Stimulated activated CD4-positive, alpha-beta T cell treated with anti-CD3 and anti-CD28 coated beads, TNF-alpha, amount 100 ng/mL, for 4 hours (primary cell): Measurements from ENCODE around the gene IL18BP.

Experiments used
- DNase-seq, 3 experiments: peaks; one replicate each; pipeline ENCODE4 v3.0.0-alpha.2; 2020; ENCODE audit warnings: low read depth in 3 of 3

IL18BP gene

GRCh38 chr11:71998649-71999310 lies at the start of gene IL18BP:
IL18BP (plus strand) TSS chr11:71998909; CDS start chr11:71999985, 1,076 bp downstream.
- no peak for DNase-seq

DNA sequence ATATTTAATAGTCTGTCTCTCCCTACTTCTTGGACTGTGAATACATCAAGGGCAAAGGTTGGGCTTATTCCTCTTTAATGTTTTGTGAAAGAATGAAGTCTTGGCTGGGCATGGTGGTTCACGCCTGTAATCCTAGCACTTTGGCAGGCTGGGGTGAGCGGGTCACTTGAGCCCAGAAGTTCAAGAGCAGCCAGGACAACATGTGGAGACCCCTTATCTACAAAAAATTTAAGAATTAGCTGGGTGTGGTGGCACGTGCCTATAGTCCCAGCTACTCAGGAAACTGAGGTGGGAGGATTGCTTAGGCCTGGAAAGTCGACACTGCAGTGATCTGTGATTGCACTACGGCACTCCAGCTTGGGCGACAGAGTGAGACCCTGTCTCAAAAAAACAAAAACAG lies 49.7 kb upstream of the IL18BP start:
- no peak for DNase-seq

GRCh38 chr11:71951741-71952310 lies 46.9 kb upstream of the IL18BP start:
- no peak for DNase-seq

GRCh38 chr11:71955898-71956456 lies 42.7 kb upstream of the IL18BP start:
- no peak for DNase-seq

- DNase-seq, result no peak
Measured at GRCh38 chr11:71962428-71963038, 36.2 kb upstream of the IL18BP start.

DNA sequence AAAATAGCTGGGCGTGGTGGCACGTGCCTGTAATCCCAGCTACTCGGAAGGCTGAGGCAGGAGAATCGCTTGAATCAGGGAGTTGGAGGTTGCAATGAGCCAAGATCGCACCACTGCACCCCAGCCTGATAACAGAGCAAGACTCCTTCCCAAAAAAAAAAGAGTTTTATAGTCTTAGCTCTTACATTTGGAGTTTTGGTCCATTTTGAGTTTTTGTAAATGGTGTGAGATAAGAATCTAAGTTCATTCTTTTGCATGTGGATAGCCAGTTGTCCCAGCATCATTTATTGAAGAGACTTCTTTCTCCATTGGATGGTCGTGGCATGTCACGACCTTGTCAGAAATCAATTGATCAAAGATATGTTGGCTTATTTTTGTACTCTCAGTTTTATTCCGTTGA lies 35.2 kb upstream of the IL18BP start:
- no peak for DNase-seq

DNA sequence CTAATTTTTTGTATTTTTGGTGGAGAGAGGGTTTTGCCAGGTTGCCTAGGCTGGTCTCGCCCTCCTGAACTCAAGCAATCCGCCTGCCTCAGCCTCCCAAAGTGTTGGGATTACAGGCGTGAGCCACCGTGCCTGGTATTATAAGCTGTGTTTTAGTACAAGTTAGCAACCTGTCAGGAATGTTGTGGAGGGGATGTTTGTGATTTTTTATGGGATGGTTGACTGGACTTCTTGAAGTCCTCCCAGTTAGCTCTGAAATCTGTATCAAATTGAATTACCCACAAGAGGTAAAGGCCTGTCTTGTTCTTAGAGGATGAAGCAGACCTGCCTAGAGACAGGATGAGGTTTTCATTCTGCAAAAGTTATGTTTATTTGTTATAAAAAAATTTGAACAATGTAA lies 34.1 kb upstream of the IL18BP start:
- no peak for DNase-seq

DNA sequence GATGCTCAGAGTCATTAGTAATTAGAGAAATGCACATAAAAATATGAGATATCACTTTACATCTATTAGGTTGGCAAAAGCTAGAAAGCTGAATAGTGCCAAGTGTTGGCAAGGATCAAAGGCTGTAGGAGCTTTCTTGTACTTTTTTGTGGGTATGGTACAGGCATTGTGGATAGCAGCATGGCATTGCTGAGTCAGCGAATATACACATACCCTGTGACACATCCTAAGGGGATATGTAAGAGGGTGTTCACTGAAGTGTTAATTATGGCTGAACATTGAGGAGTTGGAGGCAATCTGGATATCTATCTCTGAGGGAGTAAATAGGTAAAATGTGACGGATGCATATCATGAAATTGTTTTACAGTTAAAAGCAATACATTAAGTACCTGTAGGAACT lies 27.0 kb upstream of the IL18BP start:
- DNase-seq, result no peak

- no peak for DNase-seq
Measured at GRCh38 chr11:71976551-71976950, 22.2 kb upstream of the IL18BP start.

GRCh38 chr11:71977090-71977489 lies 21.6 kb upstream of the IL18BP start:
- DNase-seq, result no peak

DNA sequence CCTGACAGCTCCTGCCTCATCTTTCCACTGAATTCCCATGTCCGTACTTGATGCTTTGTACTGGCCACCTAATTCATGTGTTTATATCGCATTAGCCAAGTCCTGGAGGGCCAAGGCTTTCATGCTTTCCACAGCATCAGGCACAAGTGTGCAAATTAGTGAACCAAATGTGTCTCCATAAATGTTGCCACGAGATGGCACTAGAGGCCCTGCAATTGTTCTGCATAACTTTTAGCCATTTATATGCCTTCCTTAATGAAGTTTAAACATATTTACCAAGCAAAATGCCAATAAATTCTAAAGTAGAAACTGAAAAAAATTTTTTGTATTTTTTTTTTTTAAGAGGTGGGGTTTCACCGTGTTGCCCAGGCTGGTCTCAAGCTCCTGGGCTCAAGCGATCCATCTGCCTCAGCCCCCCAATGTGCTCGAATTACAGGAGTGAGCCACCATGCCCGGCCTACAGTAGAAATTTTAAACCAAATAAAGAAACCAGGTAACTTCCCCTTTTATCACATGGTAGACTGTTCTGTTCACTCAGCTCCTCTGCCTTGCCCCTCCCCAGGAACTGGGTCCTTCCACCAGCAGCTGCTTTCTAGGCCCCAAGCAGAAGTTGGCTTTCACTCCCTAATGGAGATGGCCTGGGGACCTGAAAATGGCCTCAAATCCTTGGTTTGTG lies 20.8 kb upstream of the IL18BP start:
- DNase-seq, result peak in 1 of 3 experiments; percentile 9

DNA sequence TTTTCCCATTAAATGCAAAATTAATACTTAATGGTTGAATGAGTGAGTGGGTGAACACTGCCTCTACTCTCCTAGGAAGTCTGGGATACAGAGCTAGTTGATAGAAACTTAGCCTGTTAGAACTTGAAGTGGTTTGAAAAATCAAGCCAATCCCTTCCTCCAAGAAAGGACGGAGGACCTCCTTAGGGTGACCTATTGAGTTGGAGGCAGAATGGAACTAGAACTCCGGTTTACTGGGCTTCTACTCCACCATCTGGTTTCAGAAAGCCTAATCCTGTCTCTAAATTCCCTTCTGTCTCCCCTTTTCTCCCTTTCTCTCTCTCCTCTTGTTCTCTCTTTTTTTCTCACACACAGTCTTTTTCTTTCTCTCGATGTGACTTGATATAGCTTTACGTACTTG lies 19.6 kb upstream of the IL18BP start:
- no peak for DNase-seq

DNA sequence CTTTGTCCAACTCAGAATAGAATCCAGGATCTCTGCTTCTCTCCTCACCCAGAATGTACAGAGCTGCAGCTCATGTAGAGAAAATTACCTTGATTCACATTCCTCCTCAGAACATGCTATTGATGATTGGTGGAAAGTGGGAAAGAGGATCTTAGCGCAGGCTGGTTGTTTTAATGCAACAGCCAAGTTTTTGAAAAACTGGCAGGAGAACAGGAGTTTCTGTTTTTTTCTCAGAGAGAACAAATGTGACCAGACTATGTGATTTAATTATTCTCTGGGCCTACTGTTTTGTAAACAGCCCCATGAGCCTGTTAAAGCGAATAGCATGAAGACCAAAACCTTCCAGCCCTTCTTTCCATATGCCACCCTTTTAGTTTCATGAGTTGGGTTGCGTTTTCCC lies 19.1 kb upstream of the IL18BP start:
- no peak for DNase-seq

DNA sequence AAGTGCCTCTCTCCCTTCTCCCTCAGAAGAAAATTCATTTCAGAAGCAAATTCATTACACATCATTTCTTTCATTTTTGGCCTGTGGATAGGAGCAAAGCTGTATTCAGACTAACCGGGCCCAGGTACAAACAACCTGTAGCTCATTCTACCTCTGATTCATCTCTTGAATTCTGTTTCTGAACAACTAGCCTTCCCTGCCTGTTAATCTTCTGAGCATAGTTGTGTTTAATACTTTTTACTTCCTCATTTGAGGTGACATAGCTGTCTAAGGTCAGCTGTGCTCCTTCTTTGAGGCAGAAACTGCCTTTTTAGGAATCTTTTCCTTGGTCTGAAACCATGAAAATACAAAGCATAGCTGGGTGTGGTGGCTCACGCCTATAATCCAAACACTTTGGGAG lies 12.6 kb upstream of the IL18BP start:
- DNase-seq, result no peak

DNA sequence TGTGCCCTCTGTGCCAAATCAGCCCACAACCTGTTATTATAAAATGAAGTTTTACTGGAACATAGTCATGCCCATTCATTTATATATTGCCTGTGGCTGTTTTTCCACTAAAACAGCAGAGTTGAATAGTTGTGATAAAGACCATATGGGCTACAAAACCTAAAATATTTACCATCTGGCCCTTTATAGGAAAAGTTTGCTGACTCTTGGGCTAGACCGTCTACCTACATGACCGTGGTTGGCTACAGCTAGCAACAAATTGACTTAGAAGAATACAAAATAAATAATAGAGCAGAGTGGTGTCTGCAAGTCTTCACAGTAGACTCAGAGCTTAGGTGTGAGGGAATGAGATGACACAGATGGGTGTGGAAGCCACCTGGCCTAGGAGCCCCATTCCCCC lies 11.2 kb upstream of the IL18BP start:
- no peak for DNase-seq

GRCh38 chr11:71988050-71988449 lies 10.7 kb upstream of the IL18BP start:
- DNase-seq, result no peak

DNA sequence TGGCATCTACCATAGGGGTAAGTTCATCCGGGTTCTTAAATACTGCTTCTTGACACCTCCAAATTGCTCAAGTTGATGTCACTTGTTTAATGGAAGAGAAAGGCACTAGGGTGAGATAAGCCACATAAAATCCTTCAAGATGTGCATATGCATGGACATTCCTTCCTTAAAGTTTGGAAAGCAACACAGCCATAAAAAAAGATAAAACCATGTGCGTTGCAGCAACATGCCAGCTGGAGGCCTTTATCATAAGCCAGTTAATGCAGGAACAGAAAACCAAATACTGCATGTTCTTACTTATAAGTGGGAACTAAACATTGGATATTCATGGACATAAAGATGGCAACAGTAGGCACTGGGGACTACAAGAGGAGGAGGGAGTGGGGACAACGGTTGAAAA lies 8.0 kb upstream of the IL18BP start:
- DNase-seq, result no peak

DNA sequence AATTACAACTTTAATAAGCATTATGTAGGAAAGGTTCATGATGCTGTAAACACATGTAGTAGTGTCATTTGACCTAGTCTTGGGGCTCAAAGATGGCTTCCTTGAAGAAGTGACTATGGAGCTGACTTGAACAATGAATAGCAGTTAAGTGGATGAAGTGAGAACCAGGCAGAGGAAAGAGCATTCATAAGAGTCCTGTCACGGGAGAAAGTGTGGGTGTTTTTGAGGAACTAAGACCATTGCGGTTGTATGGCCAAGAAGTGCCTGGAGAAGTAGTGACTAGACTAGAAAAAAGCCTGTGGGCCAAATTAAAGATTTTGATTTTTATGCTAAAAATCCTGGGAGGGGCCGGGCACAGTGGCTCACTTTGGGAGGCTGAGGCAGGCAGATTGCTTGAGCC lies 7.2 kb upstream of the IL18BP start:
- DNase-seq, result no peak

DNA sequence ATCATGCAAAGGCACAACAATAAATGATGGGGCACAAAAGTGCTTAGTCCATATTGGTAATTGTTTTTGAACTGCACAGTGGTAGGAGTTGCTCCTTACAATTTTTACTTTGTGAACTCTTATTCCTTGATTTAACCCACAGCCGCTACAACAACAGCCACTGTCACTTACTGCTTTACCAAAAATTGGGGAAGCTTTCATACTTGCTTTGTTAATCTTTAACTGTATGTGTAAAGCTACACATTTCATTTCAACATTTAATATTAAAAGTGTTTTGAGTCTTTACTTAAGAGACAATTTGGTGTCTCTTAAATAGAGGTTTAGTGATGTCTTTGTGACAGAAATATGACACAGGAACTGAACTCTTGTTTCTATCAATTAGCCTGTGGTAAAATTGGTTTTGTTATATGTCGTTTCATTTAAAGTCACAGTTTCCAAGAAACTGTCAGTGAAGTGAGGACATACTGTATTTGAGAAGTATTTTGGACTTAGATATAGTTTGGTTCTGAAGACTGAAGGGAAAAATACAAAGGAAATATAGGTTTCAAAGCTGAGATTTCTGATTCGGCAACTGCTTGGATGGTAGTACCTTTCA lies 6.5 kb upstream of the IL18BP start:
- no peak for DNase-seq

DNA sequence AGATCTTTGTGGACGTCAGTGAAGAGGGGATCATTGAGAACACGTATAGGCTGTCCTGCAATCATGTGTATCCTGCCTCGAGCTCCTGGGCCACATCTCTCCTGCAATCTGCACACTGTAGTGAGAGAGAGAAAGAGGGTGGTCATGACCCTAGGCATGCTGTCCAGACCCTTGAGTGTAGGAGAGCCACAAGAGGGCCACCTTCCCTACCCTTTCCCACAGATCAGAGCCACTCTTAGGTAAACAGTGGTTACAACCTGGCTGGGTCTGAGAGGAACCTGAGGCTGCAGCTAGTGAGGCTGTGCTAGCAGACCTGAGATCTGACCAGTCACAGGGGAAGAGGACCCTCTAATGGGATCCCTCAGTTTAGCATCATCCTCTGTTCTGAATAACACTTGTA lies 3.9 kb upstream of the IL18BP start:
- no peak for DNase-seq

DNA sequence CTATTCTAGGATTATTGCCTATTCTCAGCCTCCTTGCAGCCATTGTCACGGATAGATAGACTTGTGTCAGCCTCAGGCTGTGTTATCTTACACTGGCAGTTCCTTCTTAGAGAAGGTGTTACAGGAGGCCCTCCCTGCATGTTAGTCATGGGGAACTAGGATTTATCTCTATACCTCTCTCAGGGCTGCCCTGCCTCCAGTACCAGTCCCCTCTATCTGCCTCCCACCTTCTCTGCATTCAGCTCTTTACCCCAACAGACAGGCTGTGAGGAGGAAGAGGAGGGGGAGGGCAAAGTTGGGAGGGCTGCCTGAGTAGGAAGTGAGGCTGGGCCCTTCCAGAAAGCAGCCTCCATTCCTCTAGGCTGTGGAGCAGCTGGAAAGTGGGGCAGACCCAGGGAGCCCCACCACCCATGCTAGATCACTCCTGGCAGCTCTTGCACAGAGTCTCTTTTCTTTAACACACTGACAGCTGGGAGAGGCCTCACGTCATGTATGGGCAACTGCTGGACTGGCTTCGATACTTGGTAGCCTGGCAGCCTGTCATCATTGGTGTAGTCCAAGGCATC lies 2.9 kb upstream of the IL18BP start:
- no peak for DNase-seq

DNA sequence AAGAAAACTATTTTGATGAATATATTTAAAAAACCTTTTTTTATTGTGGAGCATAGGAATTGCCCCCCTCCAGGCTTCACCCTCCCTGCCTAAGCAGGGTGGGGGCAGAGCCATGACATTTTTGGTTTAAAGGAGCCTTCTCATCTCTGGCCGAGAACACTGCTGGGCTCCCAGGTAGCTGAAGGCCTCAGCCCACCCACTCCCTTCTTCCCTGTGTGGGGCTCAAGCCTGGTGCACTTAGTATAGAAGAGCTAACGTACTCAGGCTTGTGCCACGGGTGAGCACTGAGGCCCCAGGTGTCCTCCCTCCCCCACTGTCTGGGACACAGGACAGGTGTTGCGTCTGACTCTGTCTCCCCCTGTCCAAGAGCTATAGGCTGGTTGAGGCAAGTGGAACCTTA lies 2.2 kb upstream of the IL18BP start:
- no peak for DNase-seq
